K562 (cell line): ENCODE measurements around the gene SRF. TPM values are rescaled to one million over a fixed set of nuclear protein-coding genes. Genes with fewer than 3 reads are reported as not detected.
A peak's percentile ranks its signal among the peaks of the same experiment; 100 is the strongest.

ENCODE experiments used
- BDP1 ChIP-seq: IDR thresholded peaks from 3 replicates; pipeline ENCODE4 v1.6.1; 2011; ENCODE audit not compliant: insufficient read length, insufficient read depth
- CBFA2T2 ChIP-seq: fragments of 450-650 bp; conservative IDR thresholded peaks from 2 replicates; pipeline ENCODE4 v1.6.1; 2017; ENCODE audit warnings: mild to moderate bottlenecking
- IRF1 ChIP-seq: sonication (generic); formaldehyde crosslinking; IDR thresholded peaks from 2 replicates; pipeline ENCODE4 v1.8.0; 2022; ENCODE audit warnings: missing genetic modification reagents, mild to moderate bottlenecking, borderline replicate concordance
- KDM1A ChIP-seq, 2 experiments: fragments of 450-650 bp; IDR thresholded peaks; 2 replicates each; pipeline ENCODE4 v1.6.1; 2016; ENCODE audit warnings: mild to moderate bottlenecking in 2 of 2
- KLF10 ChIP-seq: fragments of 250-450 bp; sonication (Bioruptor Pico); IDR thresholded peaks from 2 replicates; pipeline ENCODE4 v1.6.1; 2021; ENCODE audit warnings: matching md5 sums
- MAX ChIP-seq: sonication (generic); formaldehyde crosslinking; IDR thresholded peaks from 2 replicates; pipeline ENCODE4 v1.9.0; 2022; ENCODE audit warnings: mild to moderate bottlenecking, missing genetic modification reagents
- MCM3 ChIP-seq: fragments of 450-650 bp; IDR thresholded peaks from 2 replicates; pipeline ENCODE4 v1.6.1; 2016
- MXI1 ChIP-seq: IDR thresholded peaks from 2 replicates; pipeline ENCODE4 v1.6.1; 2011; ENCODE audit warnings: low read depth, mild to moderate bottlenecking, improper control_type of control experiment, low read length
- ZBTB26 ChIP-seq: fragments of 450-650 bp; formaldehyde crosslinking; IDR thresholded peaks from 2 replicates; pipeline ENCODE4 v1.4.0; 2022; ENCODE audit warnings: missing genetic modification characterization
- ZBTB40 ChIP-seq, 2 experiments: fragments of 450-650 bp in 1 of 2; sonication (generic) in 1 of 2; formaldehyde crosslinking in 1 of 2; IDR thresholded peaks; 2 replicates each; pipeline versions ENCODE4 v1.7.1 to v1.9.0; 2016 to 2022; ENCODE audit warnings: inconsistent platforms in 1 of 2, mild to moderate bottlenecking in 1 of 2, missing genetic modification reagents in 1 of 2
- ZBTB43 ChIP-seq: sonication (generic); formaldehyde crosslinking; IDR thresholded peaks from 2 replicates; pipeline ENCODE4 v1.8.0; 2023; ENCODE audit warnings: mild to moderate bottlenecking, missing genetic modification reagents
- ZFP30 ChIP-seq: fragments of 250-450 bp; sonication (Bioruptor Pico); IDR thresholded peaks from 2 replicates; pipeline ENCODE4 v1.8.0; 2022; ENCODE audit warnings: moderate library complexity, mild to moderate bottlenecking, inconsistent platforms, borderline replicate concordance
- ZNF280B ChIP-seq: fragments of 250-450 bp; sonication (Bioruptor Pico); IDR thresholded peaks from 2 replicates; pipeline ENCODE4 v1.5.1; 2021; ENCODE audit warnings: mild to moderate bottlenecking
- polyA plus RNA-seq, 8 experiments: library from polyadenylated mRNA; depleted of rRNA in 4 of 8; stranded (reverse) in 5 of 8; unstranded in 3 of 8; fragments of >200 nt; fragmentation: Nextera tagmentation in 2 of 8; fragmentation: Illumina TruSeq in 1 of 8; extraction: Ambion mirVana in 2 of 8; extraction: Trizol in 1 of 8; gene quantifications; 2 replicates each; pipeline versions ENCODE4 v1.2.1 to v1.2.3, GENCODE V29; 2011 to 2014; ENCODE audit warnings: inconsistent platforms in 1 of 8, missing spikeins in 1 of 8
- total RNA-seq, 7 experiments: library from RNA; depleted of rRNA in 6 of 7; stranded (reverse); fragments of >200 nt in 6 of 7; fragmentation: Illumina TruSeq in 2 of 7; extraction: Trizol in 2 of 7; gene quantifications; 2 replicates each; pipeline versions ENCODE4 v1.2.1 to v1.2.3, GENCODE V29; 2011 to 2021; ENCODE audit warnings: low replicate concordance in 1 of 7

Gene SRF
- total and polyA plus RNA-seq, 9 of the 15 experiments (the other 6 are each of a cell fraction or from before 2014, with no cell fraction given): 2.5 to 37.0 (median 24.6) TPM

- no peak for TF ChIP-seq ZBTB26 (CRISPR knock-in tag)
- no peak for TF ChIP-seq KLF10 (CRISPR knock-in tag)
- TF ChIP-seq ZBTB40 (IDR thresholded peaks at IDR 0.05): no peak
- no peak for TF ChIP-seq ZBTB40 (CRISPR knock-in tag; IDR thresholded peaks at IDR 0.05)
- TF ChIP-seq ZNF280B (CRISPR knock-in tag): no peak
- TF ChIP-seq MCM3: no peak
- TF ChIP-seq MAX (CRISPR knock-in tag): peak; percentile 72
- peak in 1 of 2 experiments; percentile 31; a peak in 1 of 4 replicates for TF ChIP-seq KDM1A (IDR thresholded peaks at IDR 0.05)
- TF ChIP-seq BDP1: no peak
- no peak for TF ChIP-seq ZBTB43 (CRISPR knock-in tag)
- TF ChIP-seq ZFP30 (CRISPR knock-in tag): no peak
- TF ChIP-seq IRF1 (CRISPR knock-in tag): no peak
- TF ChIP-seq MXI1: no peak
- peak; percentile 82 for TF ChIP-seq CBFA2T2
Observed at GRCh38 chr6:43226192-43226851, 55.3 kb downstream of the SRF start (continued).
